ENCODE results near the gene ARL2BP.

DNA sequence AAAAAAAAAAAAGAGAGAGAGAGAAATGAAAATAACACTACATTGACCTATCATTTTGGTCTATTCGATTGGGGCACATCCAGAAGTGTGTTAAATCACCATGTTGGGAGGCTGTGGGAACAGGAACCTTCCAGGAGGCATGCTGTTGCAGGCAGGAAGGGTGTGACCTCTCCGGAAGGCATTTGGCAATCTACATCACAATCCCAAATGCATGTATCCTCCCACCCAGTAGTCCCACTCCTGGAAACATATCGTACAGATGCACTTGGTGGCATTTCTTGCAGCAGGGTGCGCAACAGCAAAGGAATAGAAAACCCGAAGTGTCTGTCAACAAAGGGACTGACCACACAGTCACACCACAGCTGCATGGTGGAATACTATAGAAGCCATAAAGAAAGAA lies 31.5 kb downstream of the ARL2BP start:
- TF ChIP-seq, protein P1, sequence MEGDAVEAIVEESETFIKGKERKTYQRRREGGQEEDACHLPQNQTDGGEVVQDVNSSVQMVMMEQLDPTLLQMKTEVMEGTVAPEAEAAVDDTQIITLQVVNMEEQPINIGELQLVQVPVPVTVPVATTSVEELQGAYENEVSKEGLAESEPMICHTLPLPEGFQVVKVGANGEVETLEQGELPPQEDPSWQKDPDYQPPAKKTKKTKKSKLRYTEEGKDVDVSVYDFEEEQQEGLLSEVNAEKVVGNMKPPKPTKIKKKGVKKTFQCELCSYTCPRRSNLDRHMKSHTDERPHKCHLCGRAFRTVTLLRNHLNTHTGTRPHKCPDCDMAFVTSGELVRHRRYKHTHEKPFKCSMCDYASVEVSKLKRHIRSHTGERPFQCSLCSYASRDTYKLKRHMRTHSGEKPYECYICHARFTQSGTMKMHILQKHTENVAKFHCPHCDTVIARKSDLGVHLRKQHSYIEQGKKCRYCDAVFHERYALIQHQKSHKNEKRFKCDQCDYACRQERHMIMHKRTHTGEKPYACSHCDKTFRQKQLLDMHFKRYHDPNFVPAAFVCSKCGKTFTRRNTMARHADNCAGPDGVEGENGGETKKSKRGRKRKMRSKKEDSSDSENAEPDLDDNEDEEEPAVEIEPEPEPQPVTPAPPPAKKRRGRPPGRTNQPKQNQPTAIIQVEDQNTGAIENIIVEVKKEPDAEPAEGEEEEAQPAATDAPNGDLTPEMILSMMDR (IDR thresholded peaks at IDR 0.05), result no peak
- no peak for TF ChIP-seq EZH2 (IDR thresholded peaks at IDR 0.05; ENCODE audit: borderline replicate concordance, insufficient read depth, low read depth, low read length, poor library complexity, severe bottlenecking)

Data from B cell (primary cell).